ENCODE measurements around the gene PDCD7. TPM values are rescaled to one million over a fixed set of nuclear protein-coding genes. Genes with fewer than 3 reads are reported as not detected.
A peak's percentile ranks its signal among the peaks of the same experiment; 100 is the strongest.
"Not testable (repeated sequence)": the region's sequence is repeated elsewhere in the genome, so short reads cannot be mapped to it uniquely, and the experiment has no call there.

PDCD7 gene
- total RNA-seq, 1 donor from 2014 or later = 9.9 TPM

DNA sequence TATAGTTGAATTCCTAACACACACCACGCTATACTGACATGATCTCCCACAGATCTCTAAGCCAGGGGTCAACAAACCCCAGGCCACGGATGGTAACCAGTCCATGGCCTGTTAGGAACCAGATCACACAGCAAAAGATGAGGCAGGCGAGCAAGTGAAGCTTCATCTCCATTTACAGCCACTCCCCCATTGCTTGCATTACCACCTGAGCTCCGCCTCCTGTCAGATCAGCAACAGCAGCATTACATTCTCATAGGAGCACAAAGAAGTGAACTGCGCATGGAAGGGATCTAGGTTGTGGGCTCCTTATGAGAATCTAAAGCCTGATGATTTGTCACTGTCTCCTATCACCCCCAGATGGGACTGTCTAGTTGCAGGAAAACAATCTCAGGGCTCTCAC lies 2.7 kb downstream of the PDCD7 start:
- DNase-seq (ENCODE audit: low read depth in 2 of 2) = no peak

GRCh38 chr15:65115542-65115941 lies 18.1 kb downstream of the PDCD7 start:
- no peak for DNase-seq (ENCODE audit: low read depth in 2 of 2)

DNA sequence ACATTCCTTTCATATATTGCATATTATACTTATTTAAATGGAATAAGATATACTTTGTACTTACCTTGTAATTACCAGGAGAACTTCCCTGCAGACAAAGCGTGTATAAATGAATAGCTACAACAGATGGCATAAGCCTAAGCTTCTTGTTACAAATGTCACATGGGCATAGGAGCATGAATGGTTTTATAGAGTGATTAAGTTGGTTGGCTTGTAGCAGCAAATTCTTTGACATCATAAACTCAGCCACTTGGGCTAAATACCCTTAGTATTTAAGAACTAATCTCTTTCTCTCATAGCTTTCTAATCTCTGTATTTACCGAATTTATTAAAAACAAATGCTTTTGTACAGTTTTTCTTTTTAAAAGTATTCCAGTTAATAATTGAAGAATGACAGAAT lies 18.5 kb downstream of the PDCD7 start, which contains the start of gene UBAP1L:
Gene UBAP1L (minus strand): TSS at position 115 of the 400 bp plus-strand sequence. CDS start 8,985 bp downstream, outside the sequence.
- no peak for DNase-seq (ENCODE audit: low read depth in 2 of 2)

DNA sequence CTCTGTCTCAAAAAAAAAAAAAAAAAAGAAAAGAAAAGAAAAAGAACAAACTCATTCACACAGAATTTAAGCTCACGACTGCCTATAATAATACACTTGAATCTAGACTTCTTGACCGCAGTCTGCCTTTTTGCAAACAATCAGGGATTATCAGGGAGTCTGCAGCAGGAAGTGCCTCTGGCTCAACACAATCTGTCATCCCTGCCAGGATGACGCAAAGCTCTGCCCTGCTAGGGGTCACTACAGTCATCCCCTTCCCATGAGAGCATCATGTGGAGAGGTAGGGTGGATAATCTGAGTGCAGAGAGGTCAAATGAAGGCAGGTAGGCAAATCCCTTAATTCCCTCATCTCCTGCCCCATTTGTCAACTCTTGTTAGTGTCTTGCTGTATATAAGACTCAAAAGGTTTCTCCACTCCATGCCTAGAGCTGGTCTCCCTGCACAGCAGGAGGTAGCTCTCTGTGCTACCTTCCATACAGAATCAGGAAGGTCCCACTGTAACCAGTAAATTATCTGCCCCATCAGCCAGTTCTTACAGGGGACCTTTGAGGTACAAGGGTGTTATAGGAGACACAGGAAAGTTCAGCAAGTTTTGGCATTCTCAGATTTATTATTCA lies 22.8 kb downstream of the PDCD7 start:
- peak; percentile 90 to 94 for DNase-seq (ENCODE audit: low read depth in 2 of 2)

GRCh38 chr15:65106011-65106590 lies 27.5 kb downstream of the PDCD7 start:
- DNase-seq (ENCODE audit: low read depth in 2 of 2) = peak; percentile 64 to 78

GRCh38 chr15:65105038-65105437 lies 28.6 kb downstream of the PDCD7 start:
- DNase-seq (ENCODE audit: low read depth in 2 of 2) = no peak

DNA sequence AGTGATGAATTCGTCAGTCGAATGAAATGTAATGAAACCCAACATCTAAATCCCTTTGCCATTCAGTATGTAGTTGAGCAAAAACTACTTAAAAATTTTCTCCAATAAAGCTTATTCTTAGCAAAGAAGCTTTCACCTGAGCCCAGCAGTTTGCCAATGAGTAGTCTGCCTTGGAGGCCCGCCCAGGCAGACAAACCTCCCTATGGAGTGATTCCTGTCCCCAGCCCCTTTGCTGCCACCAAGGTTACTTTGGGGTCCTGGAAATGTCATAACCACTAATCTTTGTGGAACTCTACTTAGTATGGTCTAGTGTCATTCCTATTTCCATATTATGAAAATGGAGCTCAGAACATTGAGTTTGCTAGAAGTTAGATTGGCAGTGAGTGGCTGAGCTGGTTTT lies 30.7 kb downstream of the PDCD7 start:
- no peak for DNase-seq (ENCODE audit: low read depth in 2 of 2)

- no peak for DNase-seq (ENCODE audit: low read depth in 2 of 2)
These were observed 31.5 kb downstream of the PDCD7 start for GRCh38 chr15:65101891-65102708.

- peak; percentile 38 to 57 for DNase-seq (ENCODE audit: low read depth in 2 of 2)
These were observed 32.2 kb downstream of the PDCD7 start for GRCh38 chr15:65101411-65101890.

GRCh38 chr15:65100442-65100841 lies 33.2 kb downstream of the PDCD7 start:
- DNase-seq (ENCODE audit: low read depth in 2 of 2) = no peak

DNA sequence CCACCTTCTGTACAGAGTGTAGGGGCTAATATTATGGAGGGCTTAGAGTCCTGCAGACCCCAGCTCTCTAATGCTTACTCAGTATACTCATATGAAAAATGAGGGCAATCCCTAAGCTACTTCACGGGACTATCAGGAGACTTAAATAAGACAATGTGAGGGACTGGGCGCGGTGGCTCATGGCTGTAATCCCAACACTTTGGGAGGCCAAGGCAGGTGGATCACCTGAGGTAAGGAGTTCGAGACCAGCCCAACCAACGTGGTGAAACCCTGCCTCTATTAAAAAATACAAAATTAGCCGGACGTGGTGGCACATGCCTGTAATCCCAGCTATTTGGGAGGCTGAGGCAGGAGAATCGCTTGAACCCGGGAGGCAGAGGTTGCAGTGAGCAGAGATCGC lies 33.8 kb downstream of the PDCD7 start:
- not testable (repeated sequence) for DNase-seq (ENCODE audit: low read depth in 2 of 2)

DNA sequence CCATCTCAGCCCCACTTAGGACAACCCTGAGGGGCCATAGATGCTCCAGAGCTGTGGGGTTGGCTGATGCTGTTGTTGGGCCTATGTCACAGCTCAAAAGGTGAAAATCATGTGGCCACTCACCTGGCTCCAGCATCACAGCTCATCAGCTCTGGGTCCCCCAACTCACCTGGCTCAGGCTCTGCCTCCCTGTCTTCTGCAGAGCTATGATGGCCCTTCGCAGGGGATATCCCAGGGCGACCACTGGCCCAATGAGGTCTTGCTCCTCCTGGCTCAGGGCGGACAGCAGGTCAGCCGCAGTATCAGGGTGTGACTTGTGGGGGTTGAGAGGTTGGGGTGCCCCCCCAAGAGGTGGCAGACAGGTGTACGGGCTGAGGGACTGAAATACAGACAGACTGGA lies 34.3 kb downstream of the PDCD7 start:
- DNase-seq (ENCODE audit: low read depth in 2 of 2) = no peak

GRCh38 chr15:65097651-65098263 lies 35.9 kb downstream of the PDCD7 start:
- DNase-seq (ENCODE audit: low read depth in 2 of 2) = no peak

DNA sequence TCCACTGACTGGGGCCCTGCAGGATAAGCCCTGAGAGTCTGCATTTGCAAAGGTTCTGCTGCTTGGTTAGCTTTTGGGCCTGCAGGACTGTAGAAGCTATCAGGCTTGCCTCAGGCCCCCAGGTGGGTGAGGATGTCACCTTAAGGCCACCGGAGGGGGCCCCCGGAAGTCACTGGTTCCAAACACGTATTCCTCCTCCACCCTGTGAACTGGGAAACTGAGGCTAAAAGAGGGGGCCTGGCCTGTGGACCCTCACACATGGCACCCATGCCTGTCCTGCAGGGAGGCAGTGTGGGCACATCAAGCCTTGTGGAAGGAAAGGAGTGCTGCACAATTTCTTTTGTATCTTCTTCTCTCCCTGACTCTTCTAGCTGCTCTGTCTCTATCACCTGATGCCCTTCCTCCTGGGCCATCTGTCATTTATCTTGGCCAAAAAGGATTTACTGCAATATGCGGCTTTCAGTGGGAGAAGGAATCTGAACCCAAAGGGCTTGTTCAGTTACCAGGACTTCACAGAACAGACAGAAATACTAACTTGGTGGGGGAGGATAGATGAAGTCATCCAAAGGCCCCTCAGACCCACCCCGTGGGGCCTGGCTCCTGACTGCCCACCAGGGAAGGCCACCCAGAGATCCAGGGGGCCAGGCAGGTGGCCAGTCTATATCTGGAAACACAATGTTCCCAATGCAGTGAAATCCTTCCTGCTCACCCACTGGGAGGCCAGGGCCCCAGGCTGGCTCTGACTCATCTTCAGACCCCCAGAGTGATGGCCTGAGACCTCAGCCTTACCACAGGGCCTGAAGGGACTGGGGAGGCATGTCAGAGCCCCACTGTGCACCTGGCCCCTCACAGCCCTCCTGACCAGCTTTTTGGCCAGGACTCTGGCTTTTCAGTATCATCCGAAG lies 36.9 kb downstream of the PDCD7 start:
- DNase-seq (ENCODE audit: low read depth in 2 of 2) = no peak

- no peak for DNase-seq (ENCODE audit: low read depth in 2 of 2)
These were observed 37.9 kb downstream of the PDCD7 start for GRCh38 chr15:65095747-65096104.

- DNase-seq (ENCODE audit: low read depth in 2 of 2) = no peak
These were observed 38.4 kb downstream of the PDCD7 start for GRCh38 chr15:65095011-65095746.

GRCh38 chr15:65094294-65094995 lies 39.2 kb downstream of the PDCD7 start:
- DNase-seq (ENCODE audit: low read depth in 2 of 2) = peak in 1 of 2 donors; percentile 35

DNA sequence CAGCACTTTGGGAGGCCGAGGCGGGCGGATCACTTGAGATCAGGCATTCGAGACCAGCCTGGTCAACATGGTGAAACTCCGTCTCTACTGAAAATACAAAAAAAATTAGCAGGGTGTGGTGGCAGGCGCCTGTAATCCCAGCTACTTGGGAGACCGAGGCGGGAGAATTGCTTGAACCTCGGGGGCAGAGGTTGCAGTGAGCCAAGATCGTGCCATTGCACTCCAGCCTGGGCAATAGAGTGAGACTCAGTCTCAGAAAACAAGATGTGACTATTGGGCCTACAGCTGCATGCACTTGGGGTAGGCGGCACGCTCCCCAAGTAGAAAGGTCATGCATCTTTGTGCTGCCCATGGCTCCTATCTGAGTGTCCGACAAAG lies 39.8 kb downstream of the PDCD7 start:
- DNase-seq (ENCODE audit: low read depth in 2 of 2) = not testable (repeated sequence)

DNA sequence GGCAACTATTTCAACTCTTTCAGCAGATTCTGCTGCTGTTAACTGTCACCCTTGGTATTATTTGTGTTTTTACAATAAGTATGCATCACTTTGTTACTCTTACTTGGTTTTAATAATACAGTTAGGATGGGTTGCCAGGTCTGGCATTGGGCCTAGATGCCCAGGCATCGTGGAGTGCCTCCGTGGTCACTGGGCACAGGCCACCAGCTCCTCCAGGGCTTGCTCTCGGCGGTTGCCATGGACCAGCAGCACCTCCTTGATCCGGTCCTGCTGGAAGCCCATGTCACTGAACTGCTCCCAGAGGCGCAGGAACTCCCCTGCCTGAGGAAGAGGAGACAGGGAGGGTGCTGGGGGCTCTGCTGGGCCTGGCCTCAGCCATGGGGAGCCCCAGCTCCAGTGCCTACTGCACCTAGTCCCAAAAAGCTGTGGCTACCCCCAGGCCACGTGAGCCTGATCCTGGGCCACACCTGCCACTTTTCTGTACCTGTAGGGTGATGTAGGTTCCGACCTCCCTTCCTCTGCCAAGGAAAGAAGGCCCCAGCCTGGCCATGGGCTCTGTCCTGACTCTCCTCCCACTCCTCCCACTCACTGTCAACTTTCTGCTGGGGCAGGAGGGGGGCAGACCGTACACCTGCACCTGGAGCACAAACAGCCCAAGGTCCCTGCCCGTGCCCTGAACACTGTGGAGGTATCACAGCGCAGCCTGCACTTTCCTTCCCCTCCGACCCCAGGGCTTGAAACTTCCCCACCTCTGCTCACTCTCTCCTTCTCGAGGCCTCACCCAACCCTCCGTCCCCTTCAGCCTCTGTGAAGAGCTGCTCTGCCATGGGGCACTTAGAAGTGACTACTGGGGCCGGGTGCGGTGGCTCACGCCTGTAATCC lies 40.5 kb downstream of the PDCD7 start:
- no peak for DNase-seq (ENCODE audit: low read depth in 2 of 2)

All from dermis microvascular lymphatic vessel endothelial cell (primary cell).